Left ventricle myocardium inferior (tissue), 1 donor: ENCODE data around the gene MYL5. TPM values are rescaled to one million over a fixed set of nuclear protein-coding genes. Genes with fewer than 3 reads are reported as not detected.

Experiments used
- DNase-seq: peaks from one replicate; pipeline ENCODE4 v3.0.0-alpha.2; 2020
- H3K27ac ChIP-seq: fragments of 200-600 bp; replicated peaks from 2 replicates; pipeline ENCODE4 v1.8.0; 2021
- H3K27me3 ChIP-seq: fragments of 200-600 bp; 2 replicates; pipeline ENCODE4 v1.8.0; 2021; ENCODE audit warnings: low read depth
- H3K36me3 ChIP-seq: fragments of 200-600 bp; 2 replicates; pipeline ENCODE4 v1.8.0; 2021
- H3K4me1 ChIP-seq: fragments of 200-600 bp; 2 replicates; pipeline ENCODE4 v1.8.0; 2021
- H3K4me3 ChIP-seq: fragments of 200-600 bp; 2 replicates; pipeline ENCODE4 v1.8.0; 2021; ENCODE audit warnings: mild to moderate bottlenecking, moderate library complexity
- H3K9me3 ChIP-seq: fragments of 200-600 bp; replicated peaks from 2 replicates; pipeline ENCODE4 v1.8.0; 2021
- CTCF ChIP-seq: fragments of 200-600 bp; IDR thresholded peaks from 2 replicates; pipeline ENCODE4 v1.8.0; 2021; ENCODE audit warnings: antibody characterized with exemption, mild to moderate bottlenecking, borderline replicate concordance
- intact Hi-C: fragments of 100-400 bp; cut with micrococcal nuclease; formaldehyde crosslinking; loops from one replicate; pipeline ENCODE4 v1.11.0; 2022
- total RNA-seq: library from RNA; stranded (reverse); fragmentation: NEBNext Ultra II Directional; extraction: Animal tissue kit (Norgen Biotek cat#: 25700); gene quantifications from one replicate; pipeline ENCODE4 v1.2.1, GENCODE V29; 2021
- donor health status: DM: no; HTN: yes; CAD: no; lungs with severe emphysema.

MYL5 gene
- total RNA-seq, 1 donor from 2014 or later, result 4.5 TPM

- Histone ChIP-seq H3K4me1 (peaks cover 3% of the 10 kb centered on the region), H3K27me3 (peaks cover 75% of the 10 kb centered on the region), H3K4me3 (no peak overlapping the region), H3K27ac (no peak overlapping the region), H3K36me3 (no peaks in the 10 kb centered on the region), H3K9me3 (peaks cover 11% of the 10 kb centered on the region)
- DNase-seq, result no peak
- no peak for TF ChIP-seq CTCF
- intact Hi-C loops, result no loop called here
Measured at GRCh38 chr4:646460-646859, 27.9 kb upstream of the MYL5 start.

- no peak overlapping the region for H3K4me3 ChIP-seq
- DNase-seq, result no peak
- no peaks in the 10 kb centered on the region for H3K36me3 ChIP-seq
- peaks cover 4% of the 10 kb centered on the region for H3K4me1 ChIP-seq
- no peak overlapping the region for H3K27ac ChIP-seq
- no peak for TF ChIP-seq CTCF
- intact Hi-C loops, result no loop called here
- peaks cover 11% of the 10 kb centered on the region for H3K9me3 ChIP-seq
- H3K27me3 ChIP-seq, result peaks cover 78% of the 10 kb centered on the region
Measured at GRCh38 chr4:647481-647880, 26.9 kb upstream of the MYL5 start.

DNA sequence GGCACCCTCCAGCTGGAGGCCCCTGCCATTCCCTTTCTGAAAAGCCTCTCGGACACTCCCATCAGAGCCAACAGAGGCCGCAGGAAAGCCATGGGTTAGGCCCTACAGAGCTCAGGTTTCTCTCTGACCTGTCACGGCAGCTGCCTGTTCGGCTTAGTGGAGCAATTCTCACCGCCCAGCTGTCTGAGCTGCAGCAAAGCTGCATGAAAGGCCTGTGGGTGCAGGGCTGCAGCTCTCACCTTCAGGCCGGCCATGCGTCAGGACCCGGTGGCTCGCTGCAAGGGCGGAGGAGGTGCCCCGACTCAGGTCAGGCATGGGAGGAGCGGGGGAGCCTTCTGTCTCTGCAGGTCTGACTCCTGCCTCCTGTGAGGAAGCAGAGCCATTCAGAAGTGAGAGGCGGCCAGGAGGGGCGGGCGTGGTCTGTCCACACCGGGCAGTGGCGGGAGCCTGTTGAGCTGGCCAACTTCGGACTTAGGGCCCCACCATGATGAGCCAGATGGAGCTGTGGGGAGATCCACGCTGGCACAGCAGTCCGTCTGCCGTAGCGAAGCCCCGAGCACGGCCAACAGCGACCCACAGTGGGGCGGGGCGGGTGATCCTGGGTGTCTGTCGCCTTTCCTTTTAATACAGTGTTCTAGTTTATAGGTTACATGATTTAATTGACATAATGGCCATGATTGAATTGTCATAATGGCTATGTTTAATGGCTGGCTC, 25.6 kb upstream of the MYL5 start:
- Histone ChIP-seq H3K36me3 (no peaks in the 10 kb centered on the region), H3K27me3 (peaks cover 86% of the 10 kb centered on the region), H3K9me3 (peaks cover 2% of the 10 kb centered on the region), H3K27ac (no peak overlapping the region), H3K4me1 (peaks cover 4% of the 10 kb centered on the region), H3K4me3 (no peak overlapping the region)
- DNase-seq, result no peak
- TF ChIP-seq CTCF, result no peak
- intact Hi-C loops, result no loop called here

GRCh38 chr4:649293-649625, 25.1 kb upstream of the MYL5 start:
- H3K4me1 ChIP-seq, result peaks cover 4% of the 10 kb centered on the region
- H3K9me3 ChIP-seq, result no peaks in the 10 kb centered on the region
- intact Hi-C loops, result no loop called here
- H3K27me3 ChIP-seq, result peaks cover 88% of the 10 kb centered on the region
- H3K36me3 ChIP-seq, result no peaks in the 10 kb centered on the region
- no peak overlapping the region for H3K4me3 ChIP-seq
- no peak overlapping the region for H3K27ac ChIP-seq
- TF ChIP-seq CTCF, result no peak
- DNase-seq, result no peak

GRCh38 chr4:649751-650310, 24.5 kb upstream of the MYL5 start:
- DNase-seq, result no peak
- no peak overlapping the region for H3K4me3 ChIP-seq
- peaks cover 90% of the 10 kb centered on the region for H3K27me3 ChIP-seq
- intact Hi-C loops, result no loop called here
- no peaks in the 10 kb centered on the region for H3K9me3 ChIP-seq
- H3K4me1 ChIP-seq, result peaks cover 4% of the 10 kb centered on the region
- no peak for TF ChIP-seq CTCF
- no peaks in the 10 kb centered on the region for H3K36me3 ChIP-seq
- no peak overlapping the region for H3K27ac ChIP-seq
